ENCODE measurements around the gene ALG9.
"Not testable (repeated sequence)": the region's sequence is repeated elsewhere in the genome, so short reads cannot be mapped to it uniquely, and the experiment has no call there.

Gene ALG9

GRCh38 chr11:111886032-111886431 lies 14.7 kb upstream of the ALG9 start:
- no peaks in the 10 kb centered on the region for H3K4me1 ChIP-seq (ENCODE audit: low read length)
- no peak overlapping the region for H3K9ac ChIP-seq (ENCODE audit: low read length)
- H3K79me2 ChIP-seq (ENCODE audit: low read length): no peaks in the 10 kb centered on the region
- no peaks in the 10 kb centered on the region for H3K27me3 ChIP-seq (ENCODE audit: low read depth, low read length)
- no peaks in the 10 kb centered on the region for H3K9me3 ChIP-seq (ENCODE audit: insufficient read depth, low read length)
- no peak overlapping the region for H3K4me3 ChIP-seq (ENCODE audit: low read length)
- no peak overlapping the region for H3K27ac ChIP-seq (ENCODE audit: low read length)
- no peak for TF ChIP-seq CTCF (IDR thresholded peaks at IDR 0.05; ENCODE audit: low read depth, low read length)
- TF ChIP-seq EZH2phosphoT487 (IDR thresholded peaks at IDR 0.05; ENCODE audit: low read depth): no peak
- H3K4me2 ChIP-seq (ENCODE audit: low read length): no peak overlapping the region
- no peak overlapping the region for H2AFZ ChIP-seq (ENCODE audit: low read depth, low read length)
- no peaks in the 10 kb centered on the region for H4K20me1 ChIP-seq (ENCODE audit: insufficient read depth, low read length)
- H3K36me3 ChIP-seq (replicated peaks; ENCODE audit: low read depth, low read length): no peaks in the 10 kb centered on the region

- H3K27ac ChIP-seq (ENCODE audit: low read length); H3K4me3 ChIP-seq (ENCODE audit: low read length); H3K79me2 ChIP-seq (ENCODE audit: low read length); H3K4me1 ChIP-seq (ENCODE audit: low read length); H2AFZ ChIP-seq (ENCODE audit: low read depth, low read length); H4K20me1 ChIP-seq (ENCODE audit: insufficient read depth, low read length); H3K9me3 ChIP-seq (ENCODE audit: insufficient read depth, low read length); H3K27me3 ChIP-seq (ENCODE audit: low read depth, low read length); H3K36me3 ChIP-seq (replicated peaks; ENCODE audit: low read depth, low read length); H3K9ac ChIP-seq (ENCODE audit: low read length); H3K4me2 ChIP-seq (ENCODE audit: low read length): not testable (repeated sequence)
Observed at GRCh38 chr11:111885053-111885452, 13.7 kb upstream of the ALG9 start.

- Histone ChIP-seq H3K4me1 (ENCODE audit: low read length) (peaks cover 6% of the 10 kb centered on the region), H3K79me2 (ENCODE audit: low read length) (peaks cover 13% of the 10 kb centered on the region), H3K9me3 (ENCODE audit: insufficient read depth, low read length) (no peaks in the 10 kb centered on the region), H3K36me3 (replicated peaks; ENCODE audit: low read depth, low read length) (no peaks in the 10 kb centered on the region), H3K27ac (ENCODE audit: low read length) (no peak overlapping the region), H3K27me3 (ENCODE audit: low read depth, low read length) (no peaks in the 10 kb centered on the region), H3K9ac (ENCODE audit: low read length) (no peak overlapping the region), H4K20me1 (ENCODE audit: insufficient read depth, low read length) (no peaks in the 10 kb centered on the region), H3K4me3 (ENCODE audit: low read length) (no peak overlapping the region), H2AFZ (ENCODE audit: low read depth, low read length) (no peak overlapping the region), H3K4me2 (ENCODE audit: low read length) (no peak overlapping the region)
- TF ChIP-seq CTCF (IDR thresholded peaks at IDR 0.05; ENCODE audit: low read depth, low read length) (no peak), EZH2phosphoT487 (IDR thresholded peaks at IDR 0.05; ENCODE audit: low read depth) (no peak)
Observed at GRCh38 chr11:111882202-111882601, 10.8 kb upstream of the ALG9 start.

- Histone ChIP-seq H3K4me3 (ENCODE audit: low read length) (peak overlapping the region; percentile 86), H3K4me1 (ENCODE audit: low read length) (peaks cover 6% of the 10 kb centered on the region), H3K9ac (ENCODE audit: low read length) (peak overlapping the region; percentile 91), H3K79me2 (ENCODE audit: low read length) (peaks cover 13% of the 10 kb centered on the region), H3K9me3 (ENCODE audit: insufficient read depth, low read length) (no peaks in the 10 kb centered on the region), H2AFZ (ENCODE audit: low read depth, low read length) (peak overlapping the region; percentile 96), H4K20me1 (ENCODE audit: insufficient read depth, low read length) (no peaks in the 10 kb centered on the region), H3K4me2 (ENCODE audit: low read length) (peak overlapping the region; percentile 77), H3K36me3 (replicated peaks; ENCODE audit: low read depth, low read length) (peaks cover 7% of the 10 kb centered on the region), H3K27me3 (ENCODE audit: low read depth, low read length) (no peaks in the 10 kb centered on the region), H3K27ac (ENCODE audit: low read length) (peak overlapping the region; percentile 88)
- TF ChIP-seq EZH2phosphoT487 (IDR thresholded peaks at IDR 0.05; ENCODE audit: low read depth) (no peak), CTCF (IDR thresholded peaks at IDR 0.05; ENCODE audit: low read depth, low read length) (no peak)
Observed at GRCh38 chr11:111879637-111879960, 8.2 kb upstream of the ALG9 start.
